Stimulated activated CD8-positive, alpha-beta memory T cell treated with anti-CD3 and anti-CD28 coated beads, Interleukin-15, amount 100 ng/mL, for 1 hour (primary cell): ENCODE measurements around the gene APOA5.
A peak's percentile ranks its signal among the peaks of the same experiment; 100 is the strongest.
"Not testable (repeated sequence)": the region's sequence is repeated elsewhere in the genome, so short reads cannot be mapped to it uniquely, and the experiment has no call there.

ENCODE experiments used
- DNase-seq: peaks from one replicate; pipeline ENCODE4 v3.0.0-alpha.2; 2020; ENCODE audit warnings: low read depth

APOA5 gene

GRCh38 chr11:116791813-116792143 lies at the start of gene APOA5:
Gene APOA5, minus strand, starts transcription at chr11:116791879. Its CDS starts 19 bp downstream, at chr11:116791860.
- DNase-seq = no peak

- no peak for DNase-seq
These were observed 49.1 kb upstream of the APOA5 start for GRCh38 chr11:116840746-116841296.

- no peak for DNase-seq
These were observed 48.6 kb upstream of the APOA5 start for GRCh38 chr11:116840224-116840745.

GRCh38 chr11:116838321-116839084 lies 46.8 kb upstream of the APOA5 start:
- DNase-seq = no peak

GRCh38 chr11:116837231-116838091 lies 45.8 kb upstream of the APOA5 start, which contains the start of gene APOA1:
Gene APOA1, minus strand, starts transcription at chr11:116837622. Its CDS starts 235 bp downstream, at chr11:116837387.
- DNase-seq = no peak

GRCh38 chr11:116836632-116836991 lies 44.9 kb upstream of the APOA5 start:
- no peak for DNase-seq

GRCh38 chr11:116835791-116836631 lies 44.3 kb upstream of the APOA5 start:
- peak; percentile 53 for DNase-seq

GRCh38 chr11:116835042-116835772 lies 43.5 kb upstream of the APOA5 start:
- no peak for DNase-seq

GRCh38 chr11:116834535-116835041 lies 42.9 kb upstream of the APOA5 start:
- not testable (repeated sequence) for DNase-seq

- DNase-seq = no peak
These were observed 42.3 kb upstream of the APOA5 start for GRCh38 chr11:116833816-116834534.

GRCh38 chr11:116833491-116833815 lies 41.8 kb upstream of the APOA5 start:
- DNase-seq = no peak

GRCh38 chr11:116832350-116833290 lies 40.9 kb upstream of the APOA5 start:
- DNase-seq = no peak

- no peak for DNase-seq
These were observed 40.2 kb upstream of the APOA5 start for GRCh38 chr11:116831790-116832349.

GRCh38 chr11:116830184-116830912 lies 38.7 kb upstream of the APOA5 start:
- DNase-seq = no peak

- no peak for DNase-seq
These were observed 38.0 kb upstream of the APOA5 start, which contains the start of gene APOC3 for GRCh38 chr11:116829525-116830183. Gene APOC3, plus strand, starts transcription at chr11:116829907. Its CDS starts 676 bp downstream, at chr11:116830583.

GRCh38 chr11:116828632-116829524 lies 37.2 kb upstream of the APOA5 start:
- DNase-seq = no peak
